Breast epithelium (tissue), 3 donors: ENCODE results near the gene TCOF1.

Experiments used
- POLR2A ChIP-seq: fragments of 450-650 bp; IDR thresholded peaks from one replicate; pipeline ENCODE4 v1.6.1; 2016; ENCODE audit warnings: antibody characterized with exemption, mild to moderate bottlenecking, moderate library complexity
- TF ChIP-seq, protein P1 (sequence below), 3 donors: fragments of 450-650 bp; IDR thresholded peaks; one replicate each; pipeline ENCODE4 v1.5.1; 2016 to 2017; ENCODE audit warnings: antibody characterized with exemption in 3 of 3, mild to moderate bottlenecking in 3 of 3, moderate library complexity in 3 of 3

DNA sequence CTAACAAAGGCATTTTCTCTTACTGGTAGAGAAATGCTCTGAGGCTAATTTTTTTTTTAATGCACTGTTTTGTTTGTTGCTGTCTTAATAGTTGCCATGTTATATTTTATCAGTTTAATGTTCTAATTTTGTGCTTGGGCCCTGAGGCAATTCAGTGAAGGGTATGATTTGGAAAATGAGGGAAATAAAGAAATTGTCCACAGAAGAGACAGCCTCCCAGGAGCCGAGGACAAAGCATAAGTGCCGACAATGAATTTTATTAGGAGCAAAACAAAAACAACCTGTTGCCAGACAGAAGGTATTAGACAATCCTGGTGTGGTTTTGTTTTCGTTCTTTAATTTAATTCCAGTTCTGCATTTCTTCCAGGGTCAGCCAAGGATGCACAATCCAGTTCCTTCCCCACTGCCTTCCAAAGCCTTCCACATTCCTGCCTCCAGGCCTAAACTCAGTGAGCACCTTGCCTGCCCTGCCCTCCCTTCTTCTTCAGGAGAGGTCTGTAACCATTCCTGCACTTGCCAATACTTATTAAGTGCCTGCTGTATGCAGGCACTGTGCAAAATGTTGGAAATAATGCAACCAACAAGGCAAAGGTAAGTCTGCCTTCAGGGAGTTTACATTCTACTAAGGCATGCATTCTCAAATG is 4.3 kb upstream of the TCOF1 start:
- TF ChIP-seq, protein P1, sequence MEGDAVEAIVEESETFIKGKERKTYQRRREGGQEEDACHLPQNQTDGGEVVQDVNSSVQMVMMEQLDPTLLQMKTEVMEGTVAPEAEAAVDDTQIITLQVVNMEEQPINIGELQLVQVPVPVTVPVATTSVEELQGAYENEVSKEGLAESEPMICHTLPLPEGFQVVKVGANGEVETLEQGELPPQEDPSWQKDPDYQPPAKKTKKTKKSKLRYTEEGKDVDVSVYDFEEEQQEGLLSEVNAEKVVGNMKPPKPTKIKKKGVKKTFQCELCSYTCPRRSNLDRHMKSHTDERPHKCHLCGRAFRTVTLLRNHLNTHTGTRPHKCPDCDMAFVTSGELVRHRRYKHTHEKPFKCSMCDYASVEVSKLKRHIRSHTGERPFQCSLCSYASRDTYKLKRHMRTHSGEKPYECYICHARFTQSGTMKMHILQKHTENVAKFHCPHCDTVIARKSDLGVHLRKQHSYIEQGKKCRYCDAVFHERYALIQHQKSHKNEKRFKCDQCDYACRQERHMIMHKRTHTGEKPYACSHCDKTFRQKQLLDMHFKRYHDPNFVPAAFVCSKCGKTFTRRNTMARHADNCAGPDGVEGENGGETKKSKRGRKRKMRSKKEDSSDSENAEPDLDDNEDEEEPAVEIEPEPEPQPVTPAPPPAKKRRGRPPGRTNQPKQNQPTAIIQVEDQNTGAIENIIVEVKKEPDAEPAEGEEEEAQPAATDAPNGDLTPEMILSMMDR (IDR thresholded peaks at IDR 0.05), result no peak
- TF ChIP-seq POLR2A, result no peak
